ENCODE data around the gene IPO4.

IPO4 gene

GRCh38 chr14:24171422-24172260, 17.0 kb downstream of the IPO4 start, which contains the start of gene REC8:
Gene REC8 (plus strand): TSS chr14:24172080. CDS start chr14:24172553, 473 bp downstream.
- no peaks in the 10 kb centered on the region for H3K9me3 ChIP-seq
- no peaks in the 10 kb centered on the region for H3K27me3 ChIP-seq
- H3K36me3 ChIP-seq: no peaks in the 10 kb centered on the region; the same call in none of the 2 replicates
- peak within 1 kb of the TSS; percentile 62 for H3K4me3 ChIP-seq (ENCODE audit: low read depth, low read length)
- DNase-seq: peak; percentile 94
- TF ChIP-seq, protein P1, sequence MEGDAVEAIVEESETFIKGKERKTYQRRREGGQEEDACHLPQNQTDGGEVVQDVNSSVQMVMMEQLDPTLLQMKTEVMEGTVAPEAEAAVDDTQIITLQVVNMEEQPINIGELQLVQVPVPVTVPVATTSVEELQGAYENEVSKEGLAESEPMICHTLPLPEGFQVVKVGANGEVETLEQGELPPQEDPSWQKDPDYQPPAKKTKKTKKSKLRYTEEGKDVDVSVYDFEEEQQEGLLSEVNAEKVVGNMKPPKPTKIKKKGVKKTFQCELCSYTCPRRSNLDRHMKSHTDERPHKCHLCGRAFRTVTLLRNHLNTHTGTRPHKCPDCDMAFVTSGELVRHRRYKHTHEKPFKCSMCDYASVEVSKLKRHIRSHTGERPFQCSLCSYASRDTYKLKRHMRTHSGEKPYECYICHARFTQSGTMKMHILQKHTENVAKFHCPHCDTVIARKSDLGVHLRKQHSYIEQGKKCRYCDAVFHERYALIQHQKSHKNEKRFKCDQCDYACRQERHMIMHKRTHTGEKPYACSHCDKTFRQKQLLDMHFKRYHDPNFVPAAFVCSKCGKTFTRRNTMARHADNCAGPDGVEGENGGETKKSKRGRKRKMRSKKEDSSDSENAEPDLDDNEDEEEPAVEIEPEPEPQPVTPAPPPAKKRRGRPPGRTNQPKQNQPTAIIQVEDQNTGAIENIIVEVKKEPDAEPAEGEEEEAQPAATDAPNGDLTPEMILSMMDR (IDR thresholded peaks at IDR 0.05; ENCODE audit: low read depth, low read length): no peak
- no peaks in the 10 kb centered on the region for H3K4me1 ChIP-seq

- TF ChIP-seq, protein P1 (IDR thresholded peaks at IDR 0.05; ENCODE audit: low read depth, low read length): no peak
- Histone ChIP-seq H3K27me3 (no peaks in the 10 kb centered on the region), H3K9me3 (no peaks in the 10 kb centered on the region), H3K36me3 (no peaks in the 10 kb centered on the region), H3K4me3 (ENCODE audit: low read depth, low read length) (no peak overlapping the region), H3K4me1 (no peaks in the 10 kb centered on the region)
- no peak for DNase-seq
Observed at GRCh38 chr14:24167469-24168114, 21.0 kb downstream of the IPO4 start.

DNA sequence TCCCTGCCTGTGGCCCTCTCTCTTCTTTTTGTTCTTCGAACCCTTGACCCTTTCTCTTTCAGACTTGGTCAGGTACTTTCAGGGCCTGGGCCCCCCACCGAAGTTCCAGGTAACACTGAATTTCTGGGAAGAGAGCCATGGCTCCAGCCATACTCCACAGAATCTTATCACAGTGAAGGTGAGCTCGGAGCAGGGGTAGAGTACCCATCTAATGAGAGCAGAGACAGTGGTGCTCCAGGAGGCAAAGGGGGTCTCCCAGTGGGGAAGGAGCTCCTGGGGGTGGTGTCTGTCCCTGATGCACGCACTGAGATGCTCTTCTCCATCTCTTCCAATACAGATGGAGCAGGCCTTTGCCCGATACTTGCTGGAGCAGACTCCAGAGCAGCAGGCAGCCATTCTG, 22.8 kb downstream of the IPO4 start:
- Histone ChIP-seq H3K4me3 (ENCODE audit: low read depth, low read length) (no peak overlapping the region), H3K4me1 (peaks cover 6% of the 10 kb centered on the region), H3K9me3 (no peaks in the 10 kb centered on the region), H3K36me3 (no peaks in the 10 kb centered on the region), H3K27me3 (no peaks in the 10 kb centered on the region)
- DNase-seq: no peak
- TF ChIP-seq, protein P1 (IDR thresholded peaks at IDR 0.05; ENCODE audit: low read depth, low read length): no peak

DNA sequence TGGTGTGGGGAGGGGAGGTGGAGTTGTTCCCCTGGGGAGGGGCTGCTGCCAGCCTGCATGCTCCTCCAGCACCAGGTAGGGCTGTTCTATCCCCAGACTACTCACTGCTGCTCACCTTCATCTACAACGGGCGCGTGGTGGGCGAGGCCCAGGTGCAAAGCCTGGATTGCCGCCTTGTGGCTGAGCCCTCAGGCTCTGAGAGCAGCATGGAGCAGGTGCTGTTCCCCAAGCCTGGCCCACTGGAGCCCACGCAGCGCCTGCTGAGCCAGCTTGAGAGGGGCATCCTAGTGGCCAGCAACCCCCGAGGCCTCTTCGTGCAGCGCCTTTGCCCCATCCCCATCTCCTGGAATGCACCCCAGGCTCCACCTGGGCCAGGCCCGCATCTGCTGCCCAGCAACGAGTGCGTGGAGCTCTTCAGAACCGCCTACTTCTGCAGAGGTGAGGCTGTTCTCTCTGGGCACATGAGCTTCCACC, 24.1 kb downstream of the IPO4 start:
- TF ChIP-seq, protein P1 (IDR thresholded peaks at IDR 0.05; ENCODE audit: low read depth, low read length): no peak
- Histone ChIP-seq H3K4me1 (peaks cover 8% of the 10 kb centered on the region), H3K27me3 (no peaks in the 10 kb centered on the region), H3K36me3 (0 out of 2 replicates have a peak, but pooled peaks cover 2% of the 10 kb centered on the region), H3K9me3 (no peaks in the 10 kb centered on the region), H3K4me3 (ENCODE audit: low read depth, low read length) (no peak overlapping the region)
- DNase-seq: no peak

DNA sequence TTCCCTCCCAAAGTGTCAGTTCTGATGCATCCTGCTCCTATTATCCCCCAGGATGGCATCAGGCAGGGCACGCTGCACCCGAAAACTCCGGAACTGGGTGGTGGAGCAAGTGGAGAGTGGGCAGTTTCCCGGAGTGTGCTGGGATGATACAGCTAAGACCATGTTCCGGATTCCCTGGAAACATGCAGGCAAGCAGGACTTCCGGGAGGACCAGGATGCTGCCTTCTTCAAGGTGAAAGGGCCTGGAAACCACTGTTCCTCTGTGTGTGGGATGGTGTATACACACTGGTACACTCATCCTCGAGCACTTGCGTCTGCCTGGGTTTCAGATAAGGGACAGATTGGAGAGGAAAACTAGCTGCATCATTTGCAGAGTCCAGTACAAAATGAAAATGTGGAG, 26.5 kb downstream of the IPO4 start:
- Histone ChIP-seq H3K4me3 (ENCODE audit: low read depth, low read length) (no peak overlapping the region), H3K9me3 (no peaks in the 10 kb centered on the region), H3K4me1 (peaks cover 8% of the 10 kb centered on the region), H3K36me3 (peaks cover 12% of the 10 kb centered on the region), H3K27me3 (no peaks in the 10 kb centered on the region)
- DNase-seq: no peak
- TF ChIP-seq, protein P1 (IDR thresholded peaks at IDR 0.05; ENCODE audit: low read depth, low read length): no peak

All from BE2C (cell line).